ENCODE measurements around the gene NOP58.

DNA sequence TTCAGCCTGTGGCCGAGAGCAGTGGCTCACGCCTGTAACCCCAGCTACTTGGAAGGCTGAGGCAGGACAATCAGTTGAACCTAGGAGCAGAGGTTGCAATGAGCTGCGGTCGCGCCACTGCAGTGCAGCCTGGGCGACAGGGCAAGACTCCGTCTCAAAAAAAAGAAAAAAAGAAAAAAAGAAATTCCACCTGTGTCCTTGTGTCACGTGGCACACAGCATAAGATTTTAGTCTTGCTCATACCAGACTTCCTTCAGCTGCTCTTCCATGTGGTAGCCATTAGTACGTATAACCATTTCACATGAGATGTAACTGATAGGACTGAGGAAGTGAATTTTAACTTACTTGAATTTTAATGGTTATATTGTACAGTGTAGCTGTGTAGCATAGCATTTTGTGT, 4.0 kb downstream of the NOP58 start:
- TF ChIP-seq EZH2 (IDR thresholded peaks at IDR 0.05; ENCODE audit: low read depth) (no peak), CTCF (conservative IDR thresholded peaks at IDR 0.05) (no peak)

Measured in PC-9 (cell line).